ENCODE data around the gene CNIH2. TPM values are rescaled to one million over a fixed set of nuclear protein-coding genes. Genes with fewer than 3 reads are reported as not detected.
A peak's percentile ranks its signal among the peaks of the same experiment; 100 is the strongest.

The CNIH2 gene
- total RNA-seq, 4 donors from 2014 or later: 0.41 TPM; not detected in 3

DNA sequence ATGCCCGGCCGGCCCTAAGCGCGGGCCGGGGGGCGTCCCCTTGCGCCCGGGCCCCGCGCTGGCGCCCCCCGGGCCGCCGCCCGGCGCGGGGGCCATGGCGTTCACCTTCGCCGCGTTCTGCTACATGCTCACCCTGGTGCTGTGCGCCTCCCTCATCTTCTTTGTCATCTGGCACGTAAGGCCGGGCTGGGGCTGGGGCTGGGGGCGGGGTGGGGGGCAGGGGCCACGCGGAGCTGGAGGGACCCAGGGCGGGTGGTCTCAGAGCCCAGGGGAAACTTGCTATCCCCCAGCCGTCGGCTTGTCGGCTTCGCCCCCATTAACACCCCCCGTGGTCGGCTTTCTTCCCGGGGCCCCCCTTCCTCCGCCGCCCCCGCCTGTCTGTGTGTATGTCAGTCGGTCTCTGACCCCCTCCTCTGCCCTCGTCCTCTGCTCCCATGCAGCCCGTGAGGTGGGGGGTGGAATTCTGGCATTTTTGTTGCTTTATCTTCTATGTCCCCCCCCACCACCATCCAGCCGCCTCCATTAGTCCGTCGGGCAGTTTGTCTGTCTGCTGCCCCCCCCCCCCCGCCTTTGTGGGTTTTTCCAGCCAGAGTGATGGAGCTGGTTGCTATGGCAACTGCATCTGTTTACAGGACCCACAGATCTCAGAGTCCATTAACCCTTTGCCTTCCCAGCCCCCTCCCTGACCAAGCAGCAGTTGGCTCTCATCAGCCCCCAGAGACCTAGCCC, 552 bp downstream of the CNIH2 start:
- 12% methylated on average over 22 of the region's 45 CpGs; no CpG with 5 or more reads in 1 of the 2 donors for WGBS, 2 donors (ENCODE audit: low coverage in 1 of 2)
- peak overlapping the region in 2 of 4 donors; percentile 16 to 34 for H3K4me3 ChIP-seq
- no peaks in the 10 kb centered on the region for H3K27me3 ChIP-seq
- DNase-seq: no peak
- no peaks in the 10 kb centered on the region for H3K9me3 ChIP-seq
- H3K36me3 ChIP-seq: peaks cover 0 to 22% (median 11%) of the 10 kb centered on the region in 4 donors
- in situ Hi-C loops (cut with MboI; ENCODE audit: low pct_ligation_motif_present in 1 of 4, low pct_unique_long_range_greater_than_20kb in 1 of 4, low sequenced_read_pairs in 3 of 4) (no loop called here), intact Hi-C loops (cut with DNase I; ENCODE audit: low total_unique reads) (no loop called here)
- peaks cover 8 to 22% (median 17%) of the 10 kb centered on the region in 4 donors for H3K4me1 ChIP-seq
- H3K27ac ChIP-seq: no peak overlapping the region
- TF ChIP-seq EP300 (IDR thresholded peaks at IDR 0.05; ENCODE audit: low read depth) (no peak), POLR2A (IDR thresholded peaks at IDR 0.05) (no peak)

DNA sequence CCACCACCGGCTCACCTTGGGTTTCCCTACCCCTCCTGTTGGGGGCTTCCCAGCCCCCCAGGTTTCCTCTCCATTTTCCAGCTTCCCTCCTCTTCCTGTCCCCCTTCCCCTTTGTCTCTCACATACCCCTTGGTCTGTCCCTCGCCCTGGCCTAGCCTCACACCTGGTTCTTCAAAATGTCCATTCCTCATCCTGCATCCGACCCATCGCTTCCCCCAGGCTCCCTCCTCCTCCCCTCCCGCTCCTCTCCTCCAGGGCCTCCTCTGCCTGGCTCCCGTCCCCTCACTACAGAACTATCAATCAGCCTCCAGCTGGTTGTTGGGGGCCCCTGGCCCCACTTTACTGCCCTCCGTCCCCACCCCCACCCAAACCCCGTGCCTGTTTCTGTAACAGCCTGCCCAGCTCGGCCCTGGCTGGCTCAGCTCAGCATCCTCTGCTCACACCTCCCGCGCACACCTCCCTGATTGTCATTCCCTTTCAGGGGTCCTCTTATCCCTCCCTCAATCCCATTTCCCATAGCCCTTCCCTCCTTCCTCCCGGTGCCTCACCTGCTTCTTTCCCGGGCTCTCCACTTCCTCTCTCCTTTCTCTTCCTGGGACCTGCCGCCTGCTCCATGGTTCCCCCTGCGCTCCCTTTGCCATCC, 1.2 kb downstream of the CNIH2 start:
- intact Hi-C loops (cut with DNase I; ENCODE audit: low total_unique reads): no loop called here
- TF ChIP-seq, protein P1, sequence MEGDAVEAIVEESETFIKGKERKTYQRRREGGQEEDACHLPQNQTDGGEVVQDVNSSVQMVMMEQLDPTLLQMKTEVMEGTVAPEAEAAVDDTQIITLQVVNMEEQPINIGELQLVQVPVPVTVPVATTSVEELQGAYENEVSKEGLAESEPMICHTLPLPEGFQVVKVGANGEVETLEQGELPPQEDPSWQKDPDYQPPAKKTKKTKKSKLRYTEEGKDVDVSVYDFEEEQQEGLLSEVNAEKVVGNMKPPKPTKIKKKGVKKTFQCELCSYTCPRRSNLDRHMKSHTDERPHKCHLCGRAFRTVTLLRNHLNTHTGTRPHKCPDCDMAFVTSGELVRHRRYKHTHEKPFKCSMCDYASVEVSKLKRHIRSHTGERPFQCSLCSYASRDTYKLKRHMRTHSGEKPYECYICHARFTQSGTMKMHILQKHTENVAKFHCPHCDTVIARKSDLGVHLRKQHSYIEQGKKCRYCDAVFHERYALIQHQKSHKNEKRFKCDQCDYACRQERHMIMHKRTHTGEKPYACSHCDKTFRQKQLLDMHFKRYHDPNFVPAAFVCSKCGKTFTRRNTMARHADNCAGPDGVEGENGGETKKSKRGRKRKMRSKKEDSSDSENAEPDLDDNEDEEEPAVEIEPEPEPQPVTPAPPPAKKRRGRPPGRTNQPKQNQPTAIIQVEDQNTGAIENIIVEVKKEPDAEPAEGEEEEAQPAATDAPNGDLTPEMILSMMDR (IDR thresholded peaks at IDR 0.05): no peak
- TF ChIP-seq POLR2AphosphoS5 (IDR thresholded peaks at IDR 0.05) (no peak), EP300 (IDR thresholded peaks at IDR 0.05; ENCODE audit: low read depth) (no peak), POLR2A (IDR thresholded peaks at IDR 0.05) (no peak)
- Histone ChIP-seq H3K4me1 (peaks cover 8 to 22% (median 17%) of the 10 kb centered on the region in 4 donors), H3K36me3 (peaks cover 0 to 15% (median 6%) of the 10 kb centered on the region in 4 donors), H3K27me3 (no peaks in the 10 kb centered on the region), H3K27ac (no peak overlapping the region), H3K9me3 (no peaks in the 10 kb centered on the region), H3K4me3 (no peak overlapping the region)
- WGBS, 2 donors (ENCODE audit: low coverage in 1 of 2): 72 to 81% methylated on average over 10 to 15 of the region's 15 CpGs
- in situ Hi-C loops (cut with MboI; ENCODE audit: low pct_ligation_motif_present in 1 of 4, low pct_unique_long_range_greater_than_20kb in 1 of 4, low sequenced_read_pairs in 3 of 4): no loop called here
- no peak for DNase-seq

DNA sequence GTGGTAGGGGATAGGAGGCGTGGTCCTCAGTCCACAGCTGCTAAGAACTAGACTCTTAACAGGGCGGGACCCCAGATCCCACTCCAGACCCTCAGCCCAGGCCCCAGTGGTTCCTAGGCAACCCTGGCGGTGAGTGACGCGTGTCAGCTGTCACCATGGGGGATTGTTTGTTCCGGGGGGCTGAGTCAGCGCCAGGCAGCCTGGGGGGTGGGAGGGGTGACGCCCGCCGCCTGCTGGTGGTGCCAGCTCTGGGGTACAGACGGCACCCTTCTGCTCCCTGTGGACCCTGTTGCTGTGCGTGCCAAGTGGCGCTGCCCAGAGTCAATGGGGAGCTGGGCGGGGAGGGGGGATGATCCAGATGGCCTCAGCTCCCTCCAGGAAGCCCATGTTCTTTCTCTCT, 2.5 kb downstream of the CNIH2 start:
- TF ChIP-seq POLR2A (IDR thresholded peaks at IDR 0.05) (no peak), POLR2AphosphoS5 (IDR thresholded peaks at IDR 0.05) (no peak), EP300 (IDR thresholded peaks at IDR 0.05; ENCODE audit: low read depth) (no peak)
- TF ChIP-seq, protein P1 (IDR thresholded peaks at IDR 0.05): no peak
- Histone ChIP-seq H3K27ac (no peak overlapping the region), H3K27me3 (no peaks in the 10 kb centered on the region), H3K36me3 (peaks cover 0 to 5% (median under 1%) of the 10 kb centered on the region in 4 donors), H3K9me3 (no peaks in the 10 kb centered on the region), H3K4me3 (no peak overlapping the region), H3K4me1 (peaks cover 8 to 22% (median 17%) of the 10 kb centered on the region in 4 donors)
- no peak for DNase-seq
- intact Hi-C loops (cut with DNase I; ENCODE audit: low total_unique reads): loop anchor here (10.0 kb wide), 1 partner anchor 56 kb away; no protein-coding TSS in a partner anchor
- 80% methylated on average over 5 of the region's 14 CpGs; no CpG with 5 or more reads in 1 of the 2 donors for WGBS, 2 donors (ENCODE audit: low coverage in 1 of 2)
- in situ Hi-C loops (cut with MboI; ENCODE audit: low pct_ligation_motif_present in 1 of 4, low pct_unique_long_range_greater_than_20kb in 1 of 4, low sequenced_read_pairs in 3 of 4): loop anchor here in 1 of 4 donors (10.0 kb wide), 1 partner anchor 56 kb away; no protein-coding TSS in a partner anchor

DNA sequence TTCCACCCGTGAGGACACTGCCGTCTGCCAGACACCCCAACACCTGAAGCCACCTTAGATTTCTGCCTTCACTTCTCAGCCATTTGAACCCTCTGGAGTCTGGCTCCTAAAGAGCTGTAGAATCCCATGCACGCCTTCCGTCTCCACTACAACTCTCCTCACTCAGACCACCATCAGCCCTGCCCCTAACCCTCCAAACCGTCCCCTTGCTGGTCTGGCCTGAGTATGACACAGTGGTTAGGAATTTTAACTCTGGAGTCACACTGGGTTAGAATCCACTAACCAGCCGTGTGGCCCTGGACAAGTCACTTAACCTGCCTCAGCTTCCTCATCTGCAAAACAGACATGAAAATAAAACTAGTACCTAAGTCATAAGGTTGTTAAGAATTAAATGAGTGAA, 3.0 kb downstream of the CNIH2 start:
- Histone ChIP-seq H3K4me3 (no peak overlapping the region), H3K27me3 (no peaks in the 10 kb centered on the region), H3K4me1 (peaks cover 8 to 22% (median 17%) of the 10 kb centered on the region in 4 donors), H3K36me3 (no peaks in the 10 kb centered on the region), H3K9me3 (no peaks in the 10 kb centered on the region), H3K27ac (no peak overlapping the region)
- in situ Hi-C loops (cut with MboI; ENCODE audit: low pct_ligation_motif_present in 1 of 4, low pct_unique_long_range_greater_than_20kb in 1 of 4, low sequenced_read_pairs in 3 of 4) (loop anchor here in 1 of 4 donors (10.0 kb wide), 1 partner anchor 56 kb away; no protein-coding TSS in a partner anchor), intact Hi-C loops (cut with DNase I; ENCODE audit: low total_unique reads) (loop anchor here (10.0 kb wide), 1 partner anchor 56 kb away; no protein-coding TSS in a partner anchor)
- no peak for TF ChIP-seq POLR2AphosphoS5 (IDR thresholded peaks at IDR 0.05)
- 91% methylated on average over 6 of the region's 6 CpGs; no CpG with 5 or more reads in 1 of the 2 donors for WGBS, 2 donors (ENCODE audit: low coverage in 1 of 2)
- no peak for DNase-seq
